CD4-positive, CD25-positive, alpha-beta regulatory T cell (primary cell): ENCODE data around the gene ERCC1. TPM values are rescaled to one million over a fixed set of nuclear protein-coding genes. Genes with fewer than 3 reads are reported as not detected.

Experiments
- ATAC-seq, 2 donors: fragments of 150-1000 bp; cut with Tn5 transposase; one replicate each; pipeline ENCODE4 v1.10.0; 2021; ENCODE audit warnings: low read depth in 2 of 2, moderate number of reproducible peaks in 2 of 2, moderate library complexity in 1 of 2
- DNase-seq, 3 donors: peaks; one replicate each; pipeline versions ENCODE4 v3.0.0 to v3.0.0-alpha.2; 2012 to 2022; ENCODE audit warnings: mixed read lengths in 1 of 3
- H3K27ac ChIP-seq: one replicate; pipeline ENCODE4 v1.7.0; 2013; ENCODE audit warnings: mild to moderate bottlenecking, low read length; ENCODE audit not compliant: insufficient read depth, poor library complexity, severe bottlenecking
- H3K27me3 ChIP-seq: one replicate; pipeline ENCODE4 v1.7.0; 2013; ENCODE audit warnings: low read length; ENCODE audit not compliant: control insufficient read depth, insufficient read depth
- H3K36me3 ChIP-seq: one replicate; pipeline ENCODE4 v1.7.0; 2013; ENCODE audit warnings: mild to moderate bottlenecking, low read length, moderate library complexity; ENCODE audit not compliant: control insufficient read depth, insufficient read depth
- H3K4me1 ChIP-seq: 2 replicates; pipeline ENCODE4 v1.7.0; 2013; ENCODE audit warnings: mild to moderate bottlenecking, low read length; ENCODE audit not compliant: insufficient read depth, control insufficient read depth, poor library complexity, severe bottlenecking
- H3K4me3 ChIP-seq: one replicate; pipeline ENCODE4 v1.7.0; 2013; ENCODE audit warnings: low read depth, mild to moderate bottlenecking, low read length, moderate library complexity
- H3K9me3 ChIP-seq, 2 experiments: 1 replicate in 1 of 2; 2 replicates in 1 of 2; pipeline ENCODE4 v1.7.0; 2013; ENCODE audit warnings: low read length in 2 of 2, mild to moderate bottlenecking in 1 of 2, moderate library complexity in 1 of 2; ENCODE audit not compliant: control insufficient read depth in 2 of 2
- H3K27ac Mint-ChIP-seq, 3 donors: one replicate each; pipeline ENCODE4 v1.8.0; 2020 to 2022; ENCODE audit warnings: mild to moderate bottlenecking in 3 of 3, mixed read lengths in 3 of 3, moderate library complexity in 2 of 3
- H3K27me3 Mint-ChIP-seq: one replicate; pipeline ENCODE4 v1.8.0; 2022; ENCODE audit warnings: mild to moderate bottlenecking, mixed read lengths
- H3K36me3 Mint-ChIP-seq: one replicate; pipeline ENCODE4 v1.8.0; 2020; ENCODE audit warnings: mixed read lengths
- H3K4me1 Mint-ChIP-seq, 4 donors: one replicate each; pipeline ENCODE4 v1.8.0; 2020 to 2022; ENCODE audit warnings: mixed read lengths in 4 of 4, mild to moderate bottlenecking in 1 of 4
- H3K4me3 Mint-ChIP-seq, 4 donors: one replicate each; pipeline ENCODE4 v1.8.0; 2020 to 2022; ENCODE audit warnings: mild to moderate bottlenecking in 4 of 4, mixed read lengths in 4 of 4, moderate library complexity in 3 of 4
- H3K9me3 Mint-ChIP-seq, 7 donors: one replicate each; pipeline ENCODE4 v1.8.0; 2020 to 2022; ENCODE audit warnings: mixed read lengths in 7 of 7, mild to moderate bottlenecking in 3 of 7, moderate library complexity in 2 of 7
- polyA plus RNA-seq, 4 donors: library from polyadenylated mRNA; unstranded; fragments of 300-500 nt; fragmentation: Illumina TruSeq; gene quantifications; one replicate each; pipeline ENCODE4 v1.2.3, GENCODE V29; 2021
- total RNA-seq: library from RNA; stranded (reverse); gene quantifications from one replicate; pipeline ENCODE4 v1.2.3, GENCODE V29; 2022

Gene ERCC1
- total and polyA plus RNA-seq, 5 donors from 2014 or later: 25.9 to 30.5 (median 26.7) TPM

DNA sequence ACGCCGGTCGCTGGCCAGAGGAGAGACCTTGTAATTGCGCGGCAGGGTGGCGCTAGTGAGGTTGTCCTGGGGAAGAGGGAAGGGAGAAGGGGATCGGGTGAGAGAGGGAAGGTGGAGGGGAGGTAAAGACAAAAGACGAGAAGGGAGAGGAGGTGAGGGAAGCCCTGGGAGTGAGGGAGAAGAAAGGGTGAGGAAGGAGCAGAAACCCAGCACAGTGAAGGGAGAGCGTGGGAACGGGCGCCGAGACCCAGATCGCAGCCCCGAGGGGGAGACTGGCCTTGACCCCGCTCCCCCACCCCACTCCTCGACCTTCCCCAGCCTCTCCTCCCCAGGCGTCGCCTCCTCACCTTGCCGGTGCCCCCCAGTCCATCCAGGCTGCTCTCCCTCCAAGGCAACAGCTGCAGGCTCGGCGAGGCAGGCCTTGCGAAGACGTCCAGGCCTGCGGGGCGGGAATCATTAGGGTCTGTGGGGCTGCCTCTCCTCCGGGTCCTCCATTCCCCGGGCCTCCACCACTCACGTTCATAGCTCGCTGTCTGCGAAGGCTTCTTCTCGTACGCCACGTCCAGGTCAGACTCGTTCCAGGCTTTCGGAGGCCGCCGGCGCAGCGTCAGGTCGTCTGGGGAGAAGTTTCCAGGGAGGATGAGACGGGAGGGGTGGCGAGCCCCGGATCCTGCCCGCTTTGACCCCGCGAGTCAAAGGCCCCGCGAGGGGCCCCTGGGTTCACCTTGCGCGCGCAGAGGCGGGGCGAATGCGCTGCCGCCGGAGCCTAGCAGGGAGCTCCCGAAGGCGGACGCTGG is 27.7 kb downstream of the ERCC1 start:
- Mint-ChIP-seq H3K4me1 (peaks cover 0 to 15% (median 3%) of the 10 kb centered on the region in 4 donors), H3K27ac (no peak overlapping the region), H3K36me3 (no peaks in the 10 kb centered on the region), H3K9me3 (no peaks in the 10 kb centered on the region), H3K4me3 (no peak overlapping the region), H3K27me3 (peaks cover 32% of the 10 kb centered on the region)
- DNase-seq (no peak), ATAC-seq (no peak)
- no peaks in the 10 kb centered on the region for H3K36me3 ChIP-seq
- peaks cover 12% of the 10 kb centered on the region for H3K4me1 ChIP-seq
- H3K27ac ChIP-seq: no peak overlapping the region
- no peaks in the 10 kb centered on the region for H3K27me3 ChIP-seq
- no peak overlapping the region for H3K4me3 ChIP-seq
- H3K9me3 ChIP-seq: no peaks in the 10 kb centered on the region

- no peak for ATAC-seq
- Mint-ChIP-seq H3K27ac (peak overlapping the region in 1 of 3 donors; percentile 0), H3K4me1 (peaks cover 0 to 5% (median under 1%) of the 10 kb centered on the region in 4 donors), H3K4me3 (no peak overlapping the region), H3K36me3 (no peaks in the 10 kb centered on the region), H3K27me3 (peaks cover 10% of the 10 kb centered on the region), H3K9me3 (no peaks in the 10 kb centered on the region)
- H3K9me3 ChIP-seq: no peaks in the 10 kb centered on the region
- no peaks in the 10 kb centered on the region for H3K36me3 ChIP-seq
- no peak for DNase-seq
- H3K27ac ChIP-seq: no peak overlapping the region
- peaks cover 2% of the 10 kb centered on the region for H3K4me1 ChIP-seq
- H3K4me3 ChIP-seq: no peak overlapping the region
- no peaks in the 10 kb centered on the region for H3K27me3 ChIP-seq
Observed at GRCh38 chr19:45391871-45392665, 31.6 kb downstream of the ERCC1 start.

GRCh38 chr19:45391346-45391745 is 32.4 kb downstream of the ERCC1 start:
- Histone ChIP-seq H3K27me3 (peaks cover under 1% of the 10 kb centered on the region), H3K27ac (no peak overlapping the region), H3K9me3 (no peaks in the 10 kb centered on the region), H3K4me1 (no peaks in the 10 kb centered on the region), H3K4me3 (no peak overlapping the region), H3K36me3 (no peaks in the 10 kb centered on the region)
- DNase-seq (no peak), ATAC-seq (no peak)
- Mint-ChIP-seq H3K27me3 (peaks cover 14% of the 10 kb centered on the region), H3K4me1 (peaks cover 0 to 2% (median under 1%) of the 10 kb centered on the region in 4 donors), H3K27ac (no peak overlapping the region), H3K36me3 (no peaks in the 10 kb centered on the region), H3K4me3 (no peak overlapping the region), H3K9me3 (no peaks in the 10 kb centered on the region)

GRCh38 chr19:45385392-45386221 is 38.1 kb downstream of the ERCC1 start:
- Histone ChIP-seq H3K27me3 (peaks cover 7% of the 10 kb centered on the region), H3K27ac (no peak overlapping the region), H3K4me3 (no peak overlapping the region), H3K9me3 (no peaks in the 10 kb centered on the region), H3K36me3 (no peaks in the 10 kb centered on the region), H3K4me1 (peaks cover 3% of the 10 kb centered on the region)
- no peak for DNase-seq
- Mint-ChIP-seq H3K4me1 (peaks cover 0 to 2% (median 0%) of the 10 kb centered on the region in 4 donors), H3K4me3 (no peak overlapping the region), H3K9me3 (no peaks in the 10 kb centered on the region), H3K27me3 (peaks cover 29% of the 10 kb centered on the region), H3K27ac (no peak overlapping the region), H3K36me3 (no peaks in the 10 kb centered on the region)
- no peak for ATAC-seq

DNA sequence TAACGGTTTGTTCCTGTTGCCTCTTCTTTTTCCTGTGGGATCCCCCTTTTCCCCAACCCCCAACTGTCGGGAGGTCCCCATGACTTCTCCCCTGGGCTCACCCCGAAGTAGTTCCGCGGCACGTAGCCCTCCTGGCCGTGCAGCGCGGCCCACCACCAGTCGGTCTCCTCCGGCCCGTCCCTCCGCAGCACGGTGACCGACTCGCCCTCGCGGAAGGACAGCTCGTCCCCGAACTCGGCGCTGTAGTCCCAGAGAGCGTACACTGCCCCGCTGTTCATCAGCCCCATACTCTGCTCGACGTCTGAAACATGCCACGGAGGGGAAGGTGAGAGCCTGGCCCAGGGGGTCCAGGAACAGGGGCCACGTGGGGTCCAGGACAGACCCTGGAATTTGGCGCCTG is 41.3 kb downstream of the ERCC1 start:
- Histone ChIP-seq H3K4me3 (no peak overlapping the region), H3K27me3 (peaks cover 7% of the 10 kb centered on the region), H3K27ac (no peak overlapping the region), H3K36me3 (no peaks in the 10 kb centered on the region), H3K4me1 (peaks cover 3% of the 10 kb centered on the region), H3K9me3 (no peaks in the 10 kb centered on the region)
- Mint-ChIP-seq H3K4me3 (no peak overlapping the region), H3K36me3 (no peaks in the 10 kb centered on the region), H3K27ac (no peak overlapping the region), H3K9me3 (no peaks in the 10 kb centered on the region), H3K27me3 (peaks cover 24% of the 10 kb centered on the region), H3K4me1 (no peaks in the 10 kb centered on the region)
- no peak for ATAC-seq
- no peak for DNase-seq

DNA sequence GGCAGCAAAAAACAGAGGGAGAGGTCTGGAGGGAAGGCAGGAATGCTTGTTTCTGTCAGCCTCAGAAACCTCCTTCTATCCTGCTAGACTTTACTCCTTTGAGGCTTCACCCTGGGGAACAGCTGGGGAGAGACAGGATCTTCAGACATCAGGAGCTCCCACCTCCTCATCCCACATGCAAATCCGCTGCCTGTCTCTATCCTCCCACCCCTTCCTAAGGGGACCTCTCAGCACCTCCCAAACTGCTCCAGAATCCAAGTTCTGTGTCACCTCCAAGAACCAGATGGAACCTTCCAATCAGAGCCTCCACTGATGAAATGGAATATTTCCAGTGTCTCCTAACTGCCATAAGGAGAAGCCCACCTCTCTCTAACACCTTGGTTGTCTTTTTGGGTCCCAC is 43.6 kb downstream of the ERCC1 start:
- Mint-ChIP-seq H3K4me3 (no peak overlapping the region), H3K9me3 (no peaks in the 10 kb centered on the region), H3K36me3 (no peaks in the 10 kb centered on the region), H3K27ac (peak overlapping the region in 1 of 3 donors; percentile 45), H3K27me3 (peaks cover 7% of the 10 kb centered on the region), H3K4me1 (no peaks in the 10 kb centered on the region)
- Histone ChIP-seq H3K4me1 (no peaks in the 10 kb centered on the region), H3K27me3 (peaks cover 3% of the 10 kb centered on the region), H3K36me3 (no peaks in the 10 kb centered on the region), H3K27ac (no peak overlapping the region), H3K9me3 (no peaks in the 10 kb centered on the region), H3K4me3 (no peak overlapping the region)
- DNase-seq: no peak
- ATAC-seq: no peak

DNA sequence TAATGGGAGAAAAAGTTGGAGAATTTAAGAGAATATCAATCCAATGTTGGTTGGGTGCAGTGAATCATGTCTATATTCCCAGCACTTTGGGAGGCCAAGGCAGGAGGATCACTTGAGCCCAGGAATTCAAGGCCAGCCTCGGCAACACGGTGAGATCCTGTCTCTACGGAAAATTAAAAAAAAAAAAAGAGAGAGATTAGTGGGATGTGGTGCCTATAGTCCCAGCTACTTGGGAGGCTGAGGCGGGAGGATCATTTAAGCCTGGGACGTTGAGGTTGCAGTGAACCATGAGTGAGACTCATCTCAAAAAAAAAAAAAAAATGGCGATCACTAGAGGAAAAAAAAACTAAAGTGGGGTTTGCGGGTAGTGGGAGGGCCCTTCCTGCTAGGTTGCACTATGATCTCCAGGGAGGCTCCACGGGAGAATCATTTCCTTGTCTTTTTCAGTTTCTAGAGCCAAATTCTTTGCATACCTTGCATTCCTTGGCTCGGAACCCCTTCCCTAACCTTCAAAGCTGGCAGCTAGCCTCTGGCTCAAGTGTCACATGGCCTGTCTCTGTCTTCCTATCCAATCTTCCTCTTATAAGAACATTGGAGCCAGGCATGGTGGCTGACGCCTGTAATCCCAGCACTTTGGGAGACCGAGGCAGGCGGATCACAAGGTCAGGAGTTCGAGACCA is 47.5 kb downstream of the ERCC1 start:
- DNase-seq: no peak
- no peak overlapping the region for H3K27ac Mint-ChIP-seq
- Histone ChIP-seq H3K4me1 (no peaks in the 10 kb centered on the region), H3K4me3 (no peak overlapping the region), H3K27me3 (no peaks in the 10 kb centered on the region), H3K9me3 (no peaks in the 10 kb centered on the region), H3K36me3 (no peaks in the 10 kb centered on the region), H3K27ac (no peak overlapping the region)
- no peak for ATAC-seq
- peak overlapping the region in 1 of 4 donors; percentile 83 for H3K4me3 Mint-ChIP-seq
- H3K36me3 Mint-ChIP-seq: no peaks in the 10 kb centered on the region
- H3K27me3 Mint-ChIP-seq: no peaks in the 10 kb centered on the region
- no peaks in the 10 kb centered on the region for H3K9me3 Mint-ChIP-seq
- no peaks in the 10 kb centered on the region for H3K4me1 Mint-ChIP-seq
